ENCODE measurements around the gene FAM200B. TPM values are rescaled to one million over a fixed set of nuclear protein-coding genes. Genes with fewer than 3 reads are reported as not detected.

FAM200B gene
- total and polyA plus RNA-seq, 2 experiments from 2014 or later, result 34.4 to 88.0 TPM

- no peak for DNase-seq (ENCODE audit: low spot score)
- no peaks in the 10 kb centered on the region for H3K79me2 ChIP-seq (replicated peaks; ENCODE audit: insufficient read depth)
- no peak overlapping the region for H2AFZ ChIP-seq
- H3K4me1 ChIP-seq (ENCODE audit: insufficient read depth), result peaks cover 6% of the 10 kb centered on the region; the same call in 1 of the 2 replicates
- no peak for ATAC-seq
- H3K4me3 Mint-ChIP-seq, result no peak overlapping the region
- H3F3A ChIP-seq (replicated peaks; ENCODE audit: low read depth), result no peaks in the 10 kb centered on the region
- peaks cover 2% of the 10 kb centered on the region for H3K27me3 Mint-ChIP-seq (ENCODE audit: insufficient read depth, low read depth, poor library complexity)
- no peaks in the 10 kb centered on the region for H3K36me3 ChIP-seq (ENCODE audit: insufficient read depth)
- H4K20me1 ChIP-seq (replicated peaks; ENCODE audit: insufficient read depth), result no peaks in the 10 kb centered on the region
- 0 out of 2 replicates have a peak, but pooled peaks cover 3% of the 10 kb centered on the region for H3K9me2 ChIP-seq (ENCODE audit: insufficient read depth)
- peaks cover 27% of the 10 kb centered on the region for H3K4me1 Mint-ChIP-seq
- peaks cover 13% of the 10 kb centered on the region; the same call in 2 of the 3 replicates for H3K9me3 Mint-ChIP-seq
- no peaks in the 10 kb centered on the region for H3K27me3 ChIP-seq (ENCODE audit: insufficient read depth)
- H3K4me3 ChIP-seq, result no peak overlapping the region
- H3K36me3 Mint-ChIP-seq (ENCODE audit: low read depth), result peaks cover 21% of the 10 kb centered on the region; the same call in 2 of the 3 replicates
- no peak overlapping the region for H3K4me2 ChIP-seq
- no peak overlapping the region for H3K27ac ChIP-seq (ENCODE audit: low read depth)
- TF ChIP-seq REST (IDR thresholded peaks at IDR 0.05; ENCODE audit: unreplicated experiment) (no peak), ZNF114 (CRISPR knock-in tag; IDR thresholded peaks at IDR 0.05) (no peak), JUNB (IDR thresholded peaks at IDR 0.05; ENCODE audit: unreplicated experiment) (no peak), EZH2 (IDR thresholded peaks at IDR 0.05; ENCODE audit: low read depth, unreplicated experiment) (no peak), ETS1 (IDR thresholded peaks at IDR 0.05) (no peak), STAT1 (IDR thresholded peaks at IDR 0.05; ENCODE audit: unreplicated experiment) (no peak), ZNF462 (CRISPR knock-in tag; IDR thresholded peaks at IDR 0.05) (no peak), ZNF331 (CRISPR knock-in tag; IDR thresholded peaks at IDR 0.05; ENCODE audit: low read depth) (no peak), EZH2phosphoT487 (IDR thresholded peaks at IDR 0.05; ENCODE audit: unreplicated experiment) (no peak), NANOG (IDR thresholded peaks at IDR 0.05; ENCODE audit: borderline replicate concordance) (no peak), CTCF (conservative IDR thresholded peaks at IDR 0.05; ENCODE audit: low read depth in 2 of 2) (no peak), CREB1 (CRISPR knock-in tag; IDR thresholded peaks at IDR 0.05; ENCODE audit: low read depth) (no peak), POLR2AphosphoS5 (IDR thresholded peaks at IDR 0.05; ENCODE audit: low read depth) (no peak)
- no peak overlapping the region for H3K27ac Mint-ChIP-seq
Observed at GRCh38 chr4:15692602-15693001, 11.0 kb downstream of the FAM200B start.

Measured in GM23338 (cell line).